ENCODE measurements around the gene BCL7A. TPM values are rescaled to one million over a fixed set of nuclear protein-coding genes. Genes with fewer than 3 reads are reported as not detected.

Gene BCL7A
- polyA plus RNA-seq, 3 donors = 0.34 to 0.79 (median 0.56) TPM

- WGBS (ENCODE audit: insufficient coverage) = 0% methylated on average over 3 of the region's 10 CpGs
- Mint-ChIP-seq H3K27ac (peak overlapping the region in 6 of 7 donors; percentile 14 to 72 (median 60)), H3K4me1 (peaks cover 48% of the 10 kb centered on the region), H3K4me3 (peak overlapping the region; percentile 21 to 77), H3K36me3 (no peaks in the 10 kb centered on the region), H3K9me3 (peaks cover 0 to 3% (median 0%) of the 10 kb centered on the region in 7 donors), H3K27me3 (ENCODE audit: low read depth in 3 of 3) (peaks cover 0 to 3% (median 1%) of the 10 kb centered on the region in 3 donors)
- no peak for TF ChIP-seq CTCF (IDR thresholded peaks at IDR 0.05)
- H3K9ac ChIP-seq (ENCODE audit: insufficient read depth, low read length, poor library complexity, severe bottlenecking) = peak overlapping the region; percentile 6
- intact Hi-C loops (cut with micrococcal nuclease) = no loop called here
- DNase-seq = peak; percentile 42 to 76 (median 66)
- H3K36me3 ChIP-seq (replicated peaks in 1 of 2; ENCODE audit: control insufficient read depth in 1 of 2, insufficient read depth in 2 of 2, low read length in 2 of 2) = no peaks in the 10 kb centered on the region
- H2AFZ ChIP-seq (ENCODE audit: insufficient read depth, low read depth, low read length, poor library complexity, severe bottlenecking) = peak overlapping the region; percentile 51
- H3K27ac ChIP-seq (ENCODE audit: low read depth in 1 of 2, low read length in 2 of 2) = peak overlapping the region in 1 of 2 donors; percentile 22
- H3K27me3 ChIP-seq (ENCODE audit: control insufficient read depth in 2 of 2, insufficient read depth in 2 of 2, low read length in 2 of 2) = no peaks in the 10 kb centered on the region
- no peaks in the 10 kb centered on the region for H3K9me3 ChIP-seq (replicated peaks in 1 of 2; ENCODE audit: control insufficient read depth in 1 of 2, insufficient read depth in 1 of 2, low read length in 2 of 2)
- peak overlapping the region in 1 of 3 experiments; percentile 98 for H3K4me3 ChIP-seq (replicated peaks in 1 of 3; ENCODE audit: low read depth in 2 of 3, low read length in 3 of 3)
- H3K79me2 ChIP-seq (ENCODE audit: insufficient read depth, low read length) = peaks cover 37% of the 10 kb centered on the region
- H3K4me1 ChIP-seq (ENCODE audit: control insufficient read depth in 1 of 2, insufficient read depth in 2 of 2, low read length in 2 of 2) = peaks cover 39 to 50% of the 10 kb centered on the region in 2 donors
- H4K20me1 ChIP-seq (ENCODE audit: insufficient read depth, low read length) = peaks cover 30% of the 10 kb centered on the region
- H3K4me2 ChIP-seq (replicated peaks; ENCODE audit: extremely low read depth, low read length, poor library complexity, severe bottlenecking) = peak overlapping the region; percentile 100
Observed at GRCh38 chr12:122076743-122077495, 55.2 kb downstream of the BCL7A start.

GRCh38 chr12:122078141-122079032 is 56.7 kb downstream of the BCL7A start, which contains the start of gene MLXIP:
MLXIP (plus strand) TSS chr12:122078756; CDS start chr12:122078854, 98 bp downstream.
- H3K9me3 ChIP-seq (replicated peaks in 1 of 2; ENCODE audit: control insufficient read depth in 1 of 2, insufficient read depth in 1 of 2, low read length in 2 of 2) = no peaks in the 10 kb centered on the region
- peak within 1 kb of the TSS; percentile 67 to 98 (median 86) for H3K4me3 ChIP-seq (replicated peaks in 1 of 3; ENCODE audit: low read depth in 2 of 3, low read length in 3 of 3)
- peak within 1 kb of the TSS; percentile 100 for H3K4me2 ChIP-seq (replicated peaks; ENCODE audit: extremely low read depth, low read length, poor library complexity, severe bottlenecking)
- H3K9me3 Mint-ChIP-seq = peaks cover 0 to 3% (median 0%) of the 10 kb centered on the region in 7 donors
- peaks cover 54 to 64% of the 10 kb centered on the region in 2 donors for H3K4me1 ChIP-seq (ENCODE audit: control insufficient read depth in 1 of 2, insufficient read depth in 2 of 2, low read length in 2 of 2)
- H3K4me3 Mint-ChIP-seq = peak within 1 kb of the TSS; percentile 97 to 98
- H3K9ac ChIP-seq (ENCODE audit: insufficient read depth, low read length, poor library complexity, severe bottlenecking) = peak within 1 kb of the TSS; percentile 72
- H3K4me1 Mint-ChIP-seq = peaks cover 63% of the 10 kb centered on the region
- H4K20me1 ChIP-seq (ENCODE audit: insufficient read depth, low read length) = peaks cover 44% of the 10 kb centered on the region
- peaks cover 0 to under 1% of the 10 kb centered on the region in 2 donors for H3K36me3 Mint-ChIP-seq
- H3K79me2 ChIP-seq (ENCODE audit: insufficient read depth, low read length) = peaks cover 52% of the 10 kb centered on the region
- peak within 1 kb of the TSS; percentile 87 for H2AFZ ChIP-seq (ENCODE audit: insufficient read depth, low read depth, low read length, poor library complexity, severe bottlenecking)
- under 1% methylated on average over 107 of the region's 113 CpGs for WGBS (ENCODE audit: insufficient coverage)
- TF ChIP-seq CTCF (IDR thresholded peaks at IDR 0.05) = no peak
- DNase-seq = peak; percentile 93 to 95 (median 95)
- intact Hi-C loops (cut with micrococcal nuclease) = no loop called here
- H3K27me3 ChIP-seq (ENCODE audit: control insufficient read depth in 2 of 2, insufficient read depth in 2 of 2, low read length in 2 of 2) = no peaks in the 10 kb centered on the region
- H3K27ac Mint-ChIP-seq = peak within 1 kb of the TSS; percentile 91 to 98 (median 96)
- peaks cover 0 to 1% (median 0%) of the 10 kb centered on the region in 3 donors for H3K27me3 Mint-ChIP-seq (ENCODE audit: low read depth in 3 of 3)
- peaks cover 0 to 1% of the 10 kb centered on the region in 2 donors for H3K36me3 ChIP-seq (replicated peaks in 1 of 2; ENCODE audit: control insufficient read depth in 1 of 2, insufficient read depth in 2 of 2, low read length in 2 of 2)
- peak within 1 kb of the TSS; percentile 72 to 93 for H3K27ac ChIP-seq (ENCODE audit: low read depth in 1 of 2, low read length in 2 of 2)

All from CD14-positive monocyte (primary cell).